H1 (cell line): ENCODE results near the gene WDFY3. TPM values are rescaled to one million over a fixed set of nuclear protein-coding genes. Genes with fewer than 3 reads are reported as not detected.

Source experiments
- CTCF ChIA-PET: fragments of 300-600 bp; sonication (Branson Sonifier 250); formaldehyde crosslinking; loops from one replicate; lab custom pipeline; 2021; ENCODE audit not compliant: partially characterized antibody; lab: Charles Lee
- POLR2A ChIA-PET: fragments of 300-600 bp; sonication (Branson Sonifier 250); formaldehyde crosslinking; loops from one replicate; lab custom pipeline; 2021; ENCODE audit warnings: inconsistent platforms; ENCODE audit not compliant: partially characterized antibody; lab: Charles Lee
- DNase-seq, 2 experiments: peaks; one replicate each; pipeline versions ENCODE4 v3.0.0 to v3.0.0-alpha.2; 2010 to 2022; ENCODE audit warnings: low spot score in 2 of 2, low read depth in 1 of 2, mixed read lengths in 1 of 2
- FAIRE-seq: peaks from 2 replicates; lab custom pipeline; 2011; peaks lifted over from hg19 to GRCh38; lab: Jason Lieb, UNC
- H2AFZ ChIP-seq: 2 replicates; pipeline ENCODE4 v1.8.1; 2012; ENCODE audit warnings: low read length, inconsistent platforms
- H2AK5ac ChIP-seq: 2 replicates; pipeline ENCODE4 v1.6.1; 2013; ENCODE audit warnings: low read depth, low read length
- H2BK120ac ChIP-seq: replicated peaks from 2 replicates; pipeline ENCODE3; 2013; ENCODE audit warnings: low read depth, low read length, inconsistent platforms
- H2BK12ac ChIP-seq: 2 replicates; pipeline ENCODE4 v1.6.1; 2013; ENCODE audit warnings: low read depth, low read length
- H2BK15ac ChIP-seq: 2 replicates; pipeline ENCODE4 v1.6.1; 2013; ENCODE audit warnings: low read length
- H2BK20ac ChIP-seq: 2 replicates; pipeline ENCODE4 v1.6.1; 2013; ENCODE audit warnings: low read length
- H2BK5ac ChIP-seq: 2 replicates; pipeline ENCODE4 v1.6.1; 2013; ENCODE audit warnings: low read depth, low read length
- H3K14ac ChIP-seq: 2 replicates; pipeline ENCODE4 v1.6.1; 2013; ENCODE audit warnings: inconsistent platforms; ENCODE audit not compliant: insufficient read length
- H3K18ac ChIP-seq: 2 replicates; pipeline ENCODE4 v1.6.1; 2013; ENCODE audit warnings: low read length; ENCODE audit errors: extremely low read depth
- H3K23ac ChIP-seq: 2 replicates; pipeline ENCODE4 v1.6.1; 2013; ENCODE audit warnings: inconsistent platforms; ENCODE audit not compliant: insufficient read length
- H3K23me2 ChIP-seq: 2 replicates; pipeline ENCODE4 v1.6.1; 2013; ENCODE audit warnings: low read depth, low read length
- H3K27ac ChIP-seq: 2 replicates; pipeline ENCODE4 v1.6.1; 2011; ENCODE audit warnings: low read depth, low read length, inconsistent platforms
- H3K27me3 ChIP-seq, 4 experiments: replicated peaks in 1 of 4; 1 replicate in 1 of 4; 2 replicates in 3 of 4; pipeline versions ENCODE4 v1.6.1 to v1.8.1; 2011 to 2013; ENCODE audit warnings: low read length in 3 of 4, mild to moderate bottlenecking in 3 of 4, inconsistent platforms in 2 of 4, mixed read lengths in 2 of 4, moderate library complexity in 1 of 4; ENCODE audit not compliant: control insufficient read depth in 3 of 4, insufficient read depth in 3 of 4; ENCODE audit errors: extremely low read depth in 1 of 4
- H3K36me3 ChIP-seq, 4 experiments: 2 replicates each; pipeline versions ENCODE4 v1.6.1 to v1.8.1; 2011 to 2013; ENCODE audit warnings: mild to moderate bottlenecking in 4 of 4, low read length in 3 of 4, moderate library complexity in 2 of 4, control low read depth in 1 of 4, inconsistent platforms in 1 of 4; ENCODE audit not compliant: insufficient read depth in 4 of 4, control insufficient read depth in 2 of 4
- H3K4ac ChIP-seq: replicated peaks from 2 replicates; pipeline ENCODE3; 2013; ENCODE audit warnings: low read length, low read depth, mixed read lengths, inconsistent platforms; ENCODE audit not compliant: insufficient read length
- H3K4me1 ChIP-seq, 4 experiments: replicated peaks in 1 of 4; 1 replicate in 1 of 4; 2 replicates in 3 of 4; pipeline versions ENCODE4 v1.6.1 to v1.8.1; 2011 to 2013; ENCODE audit warnings: low read length in 3 of 4, inconsistent platforms in 2 of 4, mixed read lengths in 1 of 4; ENCODE audit not compliant: insufficient read depth in 4 of 4, control insufficient read depth in 3 of 4
- H3K4me2 ChIP-seq, 2 experiments: 2 replicates each; pipeline versions ENCODE4 v1.6.1 to v1.8.1; 2011 to 2013; ENCODE audit warnings: low read depth in 2 of 2, low read length in 2 of 2, control low read depth in 1 of 2, inconsistent platforms in 1 of 2, mild to moderate bottlenecking in 1 of 2; ENCODE audit not compliant: insufficient read depth in 1 of 2
- H3K4me3 ChIP-seq, 4 experiments: fragments of 200-600, 300-600 bp in 1 of 4; sonication (generic), shearing (Covaris generic), sonication (Bioruptor Twin) in 1 of 4; 2 replicates each; pipeline versions ENCODE4 v1.5.1 to v1.8.1; 2011 to 2016; ENCODE audit warnings: low read length in 4 of 4, low read depth in 3 of 4, control low read depth in 2 of 4, inconsistent platforms in 2 of 4, mild to moderate bottlenecking in 2 of 4, mixed read lengths in 1 of 4, moderate library complexity in 1 of 4; ENCODE audit not compliant: insufficient read depth in 2 of 4; ENCODE audit errors: extremely low read depth in 1 of 4
- H3K56ac ChIP-seq: replicated peaks from 2 replicates; pipeline ENCODE3; 2013; ENCODE audit warnings: low read depth, mild to moderate bottlenecking, mixed read lengths, low read length, inconsistent platforms; ENCODE audit not compliant: insufficient read length
- H3K79me1 ChIP-seq: 2 replicates; pipeline ENCODE4 v1.6.1; 2013; ENCODE audit warnings: low read depth, low read length, control low read depth
- H3K79me2 ChIP-seq, 2 experiments: 2 replicates each; pipeline versions ENCODE4 v1.6.1 to v1.8.1; 2012 to 2013; ENCODE audit warnings: low read length in 2 of 2, mild to moderate bottlenecking in 2 of 2, inconsistent platforms in 1 of 2; ENCODE audit not compliant: insufficient read depth in 2 of 2, control insufficient read depth in 1 of 2
- H3K9ac ChIP-seq, 4 experiments: replicated peaks in 1 of 4; 1 replicate in 1 of 4; 2 replicates in 3 of 4; pipeline versions ENCODE4 v1.6.1 to v1.8.1; 2011 to 2013; ENCODE audit warnings: low read depth in 3 of 4, low read length in 3 of 4, control low read depth in 2 of 4, mild to moderate bottlenecking in 2 of 4, moderate library complexity in 2 of 4, inconsistent platforms in 1 of 4; ENCODE audit errors: extremely low read depth in 1 of 4
- H3K9me3 ChIP-seq, 2 experiments: 2 replicates each; pipeline versions ENCODE4 v1.6.1 to v1.8.1; 2012 to 2013; ENCODE audit warnings: mild to moderate bottlenecking in 2 of 2, moderate library complexity in 2 of 2, control low read depth in 1 of 2, inconsistent platforms in 1 of 2, low read depth in 1 of 2, low read length in 1 of 2, mixed read lengths in 1 of 2; ENCODE audit not compliant: insufficient read depth in 2 of 2
- H4K20me1 ChIP-seq, 2 experiments: replicated peaks in 1 of 2; 2 replicates each; pipeline versions ENCODE3 to v1.8.1; 2011 to 2013; ENCODE audit warnings: inconsistent platforms in 2 of 2, low read length in 2 of 2, mild to moderate bottlenecking in 1 of 2; ENCODE audit not compliant: insufficient read depth in 2 of 2, control insufficient read depth in 1 of 2
- H4K5ac ChIP-seq: 2 replicates; pipeline ENCODE4 v1.6.1; 2013; ENCODE audit warnings: low read length, low read depth, mixed read lengths, inconsistent platforms; ENCODE audit not compliant: insufficient read length
- H4K8ac ChIP-seq: 2 replicates; pipeline ENCODE4 v1.8.0; 2013; ENCODE audit warnings: mild to moderate bottlenecking, moderate library complexity, low read length, inconsistent platforms; ENCODE audit not compliant: insufficient read depth; ENCODE audit errors: extremely low read depth
- H4K91ac ChIP-seq: replicated peaks from 2 replicates; pipeline ENCODE3; 2013; ENCODE audit warnings: low read length, mixed read lengths, inconsistent platforms; ENCODE audit not compliant: insufficient read length
- SIN3A ChIP-seq, 2 experiments: IDR thresholded peaks in 1 of 2; conservative IDR thresholded peaks in 1 of 2; 2 replicates each; pipeline ENCODE4 v1.6.1; 2011 to 2012; ENCODE audit warnings: low read length in 2 of 2, improper control_type of control experiment in 1 of 2, low read depth in 1 of 2, mild to moderate bottlenecking in 1 of 2
- TCF12 ChIP-seq: IDR thresholded peaks from 2 replicates; pipeline ENCODE4 v1.6.1; 2011; ENCODE audit warnings: low read depth, mild to moderate bottlenecking, low read length
- WGBS, 2 experiments: shearing (Covaris generic) in 1 of 2; methylation state at CpG; one replicate each; pipeline versions ENCODE4 v1.1.6 to v1.1.7; 2013 to 2015; ENCODE audit warnings: low lambda C conversion rate in 2 of 2, mixed read lengths in 2 of 2, inconsistent platforms in 1 of 2, low coverage in 1 of 2, missing lambda C conversion rate in 1 of 2; ENCODE audit not compliant: insufficient replicate concordance in 2 of 2, insufficient coverage in 1 of 2, insufficient read length in 1 of 2; ENCODE audit errors: extremely low coverage in 1 of 2, missing lambda C conversion rate in 1 of 2; 5-methylcytosine and 5-hydroxymethylcytosine counted together
- polyA plus RNA-seq, 7 experiments: library from polyadenylated mRNA; depleted of rRNA in 3 of 7; stranded (reverse) in 5 of 7; unstranded in 2 of 7; fragments of >200 nt in 5 of 7; fragments of 200-250 nt in 2 of 7; gene quantifications; 1 replicate in 5 of 7; 2 replicates in 1 of 7; 4 replicates in 1 of 7; pipeline versions ENCODE4 v1.2.1 to v1.2.3, GENCODE V29; 2011 to 2013; ENCODE audit warnings: missing spikeins in 2 of 7, mixed read lengths in 2 of 7
- total RNA-seq: library from RNA; stranded (reverse); fragmentation: NEBNext Ultra II Directional; extraction: Animal tissue kit (Norgen Biotek cat#: 25700); gene quantifications from 2 replicates; pipeline ENCODE4 v1.2.1, GENCODE V29; 2021

The WDFY3 gene
- total and polyA plus RNA-seq, 2 of the 8 experiments (the other 6 are each of a cell fraction or from before 2014, with no cell fraction given): 25.6 to 62.4 TPM

GRCh38 chr4:84804136-84804535 is 162.4 kb downstream of the WDFY3 start:
- Histone ChIP-seq H2BK15ac (no peak overlapping the region), H3K23ac (no peak overlapping the region), H3K4ac (no peak overlapping the region), H3K14ac (no peak overlapping the region), H3K4me1 (no peaks in the 10 kb centered on the region), H3K36me3 (peaks cover 0 to 11% (median 5%) of the 10 kb centered on the region in 4 experiments; a peak in 4 of 8 replicates), H3K9ac (no peak overlapping the region), H4K5ac (no peak overlapping the region), H2BK20ac (no peak overlapping the region), H2BK12ac (no peak overlapping the region), H3K4me3 (no peak overlapping the region), H3K9me3 (no peaks in the 10 kb centered on the region), H4K20me1 (no peaks in the 10 kb centered on the region), H2BK120ac (no peak overlapping the region), H3K27me3 (no peaks in the 10 kb centered on the region), H2AK5ac (no peak overlapping the region), H3K4me2 (no peak overlapping the region), H3K18ac (no peak overlapping the region), H3K56ac (no peak overlapping the region), H4K8ac (no peak overlapping the region), H2AFZ (no peak overlapping the region), H3K27ac (no peak overlapping the region), H3K79me2 (no peaks in the 10 kb centered on the region), H2BK5ac (no peak overlapping the region), H3K23me2 (no peaks in the 10 kb centered on the region), H3K79me1 (no peaks in the 10 kb centered on the region; the same call in 1 of the 2 replicates), H4K91ac (no peak overlapping the region)
- POLR2A ChIA-PET: no interaction called here
- TF ChIP-seq TCF12: no peak
- TF ChIP-seq SIN3A (conservative IDR thresholded peaks at IDR 0.05 in 1 of 2, IDR thresholded peaks at IDR 0.05 in 1 of 2; ENCODE audit: low read depth in 1 of 2, low read length in 2 of 2): no peak
- FAIRE-seq: no peak
- 98% methylated on average over 4 of the region's 4 CpGs; no CpG with 5 or more reads in 1 of the 2 experiments for WGBS, 2 experiments
- CTCF ChIA-PET: interaction anchor here (1.2 kb wide), 1 partner anchor 166 kb away, joined by 3 read pairs; no protein-coding TSS in a partner anchor
- DNase-seq: no peak
